Measurements from ENCODE around the gene C16orf90. TPM values are rescaled to one million over a fixed set of nuclear protein-coding genes. Genes with fewer than 3 reads are reported as not detected.

Gene C16orf90
- polyA plus RNA-seq, 1 of the 3 experiments (the other 2 are of a cell fraction): not detected

DNA sequence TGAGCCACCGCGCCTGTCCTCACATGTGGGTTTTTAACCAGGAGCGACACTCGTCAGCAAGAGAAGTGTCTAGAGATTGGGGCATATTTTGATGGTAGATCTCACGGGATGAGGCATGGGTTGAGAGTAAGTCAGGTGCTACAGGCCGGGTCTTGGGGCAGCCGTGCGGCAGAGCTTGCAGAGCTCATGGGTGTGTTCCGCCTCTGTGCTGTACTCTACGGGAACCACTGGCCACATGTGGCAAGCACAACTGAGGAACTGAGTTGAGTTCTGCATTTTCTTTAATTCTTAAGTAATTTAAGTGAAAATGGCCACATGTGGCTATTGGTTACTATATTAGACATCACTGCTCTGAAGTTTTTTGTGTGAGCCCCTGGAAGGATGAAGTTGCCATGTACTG, 15.1 kb upstream of the C16orf90 start:
- no peak for DNase-seq
- H4K20me1 ChIP-seq (ENCODE audit: insufficient read depth): no peaks in the 10 kb centered on the region
- no peak overlapping the region for H3K9ac ChIP-seq
- no peaks in the 10 kb centered on the region for H3F3A ChIP-seq (replicated peaks; ENCODE audit: insufficient read depth)
- H3K9me2 ChIP-seq: no peaks in the 10 kb centered on the region
- POLR2A ChIA-PET: no interaction called here
- no peaks in the 10 kb centered on the region for H3K4me1 ChIP-seq (ENCODE audit: control insufficient read depth in 1 of 2, insufficient read depth in 2 of 2, low read depth in 1 of 2, low read length in 1 of 2)
- no peaks in the 10 kb centered on the region for H3K9me3 ChIP-seq
- H3K4me3 ChIP-seq (ENCODE audit: low read depth in 2 of 2, low read length in 1 of 2): no peak overlapping the region
- CTCF ChIA-PET: interaction anchor here (1.4 to 2.0 kb wide), 2 partner anchors 9 to 16 kb away, joined by 3 to 4 read pairs; no protein-coding TSS in a partner anchor
- H3K27me3 ChIP-seq (ENCODE audit: insufficient read depth): no peaks in the 10 kb centered on the region
- no peak overlapping the region for H3K27ac ChIP-seq (ENCODE audit: low read depth in 2 of 2, low read length in 1 of 2)
- peaks cover 35 to 50% of the 10 kb centered on the region in 2 experiments for H3K36me3 ChIP-seq (replicated peaks in 1 of 2; ENCODE audit: control insufficient read depth in 1 of 2, insufficient read depth in 2 of 2, low read length in 1 of 2)
- WGBS (ENCODE audit: low lambda C conversion rate): 97% methylated on average over 10 of the region's 10 CpGs
- H2AFZ ChIP-seq (ENCODE audit: low read depth): no peak overlapping the region
- TF ChIP-seq TAF1 (IDR thresholded peaks at IDR 0.05; ENCODE audit: borderline replicate concordance, low read depth, low read length): no peak
- no peak for TF ChIP-seq SIN3A (IDR thresholded peaks at IDR 0.05; ENCODE audit: borderline replicate concordance, low read depth, low read length)
- TF ChIP-seq, protein P1, sequence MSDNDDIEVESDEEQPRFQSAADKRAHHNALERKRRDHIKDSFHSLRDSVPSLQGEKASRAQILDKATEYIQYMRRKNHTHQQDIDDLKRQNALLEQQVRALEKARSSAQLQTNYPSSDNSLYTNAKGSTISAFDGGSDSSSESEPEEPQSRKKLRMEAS (IDR thresholded peaks at IDR 0.05; ENCODE audit: low read depth): no peak
- no peak for TF ChIP-seq YY1 (IDR thresholded peaks at IDR 0.05; ENCODE audit: low read depth)
- no peak for TF ChIP-seq RXRA (IDR thresholded peaks at IDR 0.05; ENCODE audit: borderline replicate concordance, low read depth)
- no peak for TF ChIP-seq FOXJ3 (CRISPR knock-in tag; IDR thresholded peaks at IDR 0.05)
- TF ChIP-seq, protein P2, sequence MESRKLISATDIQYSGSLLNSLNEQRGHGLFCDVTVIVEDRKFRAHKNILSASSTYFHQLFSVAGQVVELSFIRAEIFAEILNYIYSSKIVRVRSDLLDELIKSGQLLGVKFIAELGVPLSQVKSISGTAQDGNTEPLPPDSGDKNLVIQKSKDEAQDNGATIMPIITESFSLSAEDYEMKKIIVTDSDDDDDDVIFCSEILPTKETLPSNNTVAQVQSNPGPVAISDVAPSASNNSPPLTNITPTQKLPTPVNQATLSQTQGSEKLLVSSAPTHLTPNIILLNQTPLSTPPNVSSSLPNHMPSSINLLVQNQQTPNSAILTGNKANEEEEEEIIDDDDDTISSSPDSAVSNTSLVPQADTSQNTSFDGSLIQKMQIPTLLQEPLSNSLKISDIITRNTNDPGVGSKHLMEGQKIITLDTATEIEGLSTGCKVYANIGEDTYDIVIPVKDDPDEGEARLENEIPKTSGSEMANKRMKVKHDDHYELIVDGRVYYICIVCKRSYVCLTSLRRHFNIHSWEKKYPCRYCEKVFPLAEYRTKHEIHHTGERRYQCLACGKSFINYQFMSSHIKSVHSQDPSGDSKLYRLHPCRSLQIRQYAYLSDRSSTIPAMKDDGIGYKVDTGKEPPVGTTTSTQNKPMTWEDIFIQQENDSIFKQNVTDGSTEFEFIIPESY (IDR thresholded peaks at IDR 0.05; ENCODE audit: borderline replicate concordance, low read depth): no peak
- no peak for TF ChIP-seq FOSL2 (IDR thresholded peaks at IDR 0.05; ENCODE audit: borderline replicate concordance, low read depth)
- no peak for TF ChIP-seq NFIC (IDR thresholded peaks at IDR 0.05; ENCODE audit: borderline replicate concordance)
- no peak for TF ChIP-seq EZH2phosphoT487 (IDR thresholded peaks at IDR 0.05; ENCODE audit: borderline replicate concordance, low read depth)
- no peak for TF ChIP-seq NRF1 (IDR thresholded peaks at IDR 0.05; ENCODE audit: low read depth, low read length)
- TF ChIP-seq RFX5 (IDR thresholded peaks at IDR 0.05; ENCODE audit: low read length): no peak
- no peak for TF ChIP-seq RCOR1 (IDR thresholded peaks at IDR 0.05; ENCODE audit: low read length)
- no peak for TF ChIP-seq MXI1 (IDR thresholded peaks at IDR 0.05; ENCODE audit: low read depth, low read length)
- no peak for TF ChIP-seq GATA2 (CRISPR knock-in tag; IDR thresholded peaks at IDR 0.05)
- no peak for TF ChIP-seq EP300 (IDR thresholded peaks at IDR 0.05; ENCODE audit: borderline replicate concordance in 1 of 2, low read depth in 1 of 2, low read length in 1 of 2)
- no peak overlapping the region for H3K4me2 ChIP-seq
- no peaks in the 10 kb centered on the region for H3K79me2 ChIP-seq (ENCODE audit: insufficient read depth)

DNA sequence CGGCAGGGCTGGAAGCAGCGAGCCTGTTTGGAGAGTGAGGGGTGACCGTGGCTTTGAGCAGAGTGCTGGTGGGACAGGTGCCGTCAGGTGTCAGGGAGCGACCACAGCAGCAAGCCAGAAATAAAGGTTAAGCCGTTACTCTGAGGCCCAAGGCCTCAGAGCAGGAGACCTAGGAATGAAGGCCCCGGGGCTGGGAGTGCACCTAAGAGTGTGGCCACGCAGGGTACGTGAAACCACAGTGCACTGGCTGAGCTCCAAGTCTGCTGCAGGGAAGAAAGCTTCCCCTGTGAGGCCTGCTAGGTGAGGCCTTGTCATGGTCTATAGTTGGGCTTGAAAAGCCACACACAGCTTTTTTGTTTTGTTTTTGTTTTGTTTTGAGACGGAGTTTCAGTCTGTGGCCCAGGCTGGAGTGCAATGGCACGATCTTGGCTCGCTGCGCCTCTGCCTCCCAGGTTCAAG, 14.2 kb upstream of the C16orf90 start:
- Histone ChIP-seq H3K4me1 (ENCODE audit: control insufficient read depth in 1 of 2, insufficient read depth in 2 of 2, low read depth in 1 of 2, low read length in 1 of 2) (no peaks in the 10 kb centered on the region), H3K4me3 (ENCODE audit: low read depth in 2 of 2, low read length in 1 of 2) (no peak overlapping the region), H3K9ac (no peak overlapping the region), H3K27me3 (ENCODE audit: insufficient read depth) (no peaks in the 10 kb centered on the region), H3K9me2 (no peaks in the 10 kb centered on the region), H2AFZ (ENCODE audit: low read depth) (no peak overlapping the region), H4K20me1 (ENCODE audit: insufficient read depth) (no peaks in the 10 kb centered on the region), H3K36me3 (replicated peaks in 1 of 2; ENCODE audit: control insufficient read depth in 1 of 2, insufficient read depth in 2 of 2, low read length in 1 of 2) (peaks cover 35 to 41% of the 10 kb centered on the region in 2 experiments), H3K79me2 (ENCODE audit: insufficient read depth) (no peaks in the 10 kb centered on the region), H3K4me2 (no peak overlapping the region), H3F3A (replicated peaks; ENCODE audit: insufficient read depth) (no peaks in the 10 kb centered on the region), H3K27ac (ENCODE audit: low read depth in 2 of 2, low read length in 1 of 2) (no peak overlapping the region), H3K9me3 (no peaks in the 10 kb centered on the region)
- DNase-seq: no peak
- CTCF ChIA-PET: interaction anchor here (0.9 to 2.0 kb wide), 3 partner anchors 8 to 18 kb away, joined by 3 to 4 read pairs (median 4); no protein-coding TSS in a partner anchor
- TF ChIP-seq SMC3 (IDR thresholded peaks at IDR 0.05; ENCODE audit: low read depth, low read length): no peak
- TF ChIP-seq FOSL2 (IDR thresholded peaks at IDR 0.05; ENCODE audit: borderline replicate concordance, low read depth): no peak
- TF ChIP-seq RFX5 (IDR thresholded peaks at IDR 0.05; ENCODE audit: low read length): no peak
- no peak for TF ChIP-seq EZH2phosphoT487 (IDR thresholded peaks at IDR 0.05; ENCODE audit: borderline replicate concordance, low read depth)
- TF ChIP-seq MEF2A (IDR thresholded peaks at IDR 0.05; ENCODE audit: borderline replicate concordance, low read depth): no peak
- TF ChIP-seq RAD21 (IDR thresholded peaks at IDR 0.05; ENCODE audit: low read length): no peak
- TF ChIP-seq, protein P3, sequence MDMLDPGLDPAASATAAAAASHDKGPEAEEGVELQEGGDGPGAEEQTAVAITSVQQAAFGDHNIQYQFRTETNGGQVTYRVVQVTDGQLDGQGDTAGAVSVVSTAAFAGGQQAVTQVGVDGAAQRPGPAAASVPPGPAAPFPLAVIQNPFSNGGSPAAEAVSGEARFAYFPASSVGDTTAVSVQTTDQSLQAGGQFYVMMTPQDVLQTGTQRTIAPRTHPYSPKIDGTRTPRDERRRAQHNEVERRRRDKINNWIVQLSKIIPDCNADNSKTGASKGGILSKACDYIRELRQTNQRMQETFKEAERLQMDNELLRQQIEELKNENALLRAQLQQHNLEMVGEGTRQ (IDR thresholded peaks at IDR 0.05; ENCODE audit: borderline replicate concordance, low read depth, low read length): no peak
- no peak for TF ChIP-seq NFIC (IDR thresholded peaks at IDR 0.05; ENCODE audit: borderline replicate concordance)
- TF ChIP-seq, protein P4, sequence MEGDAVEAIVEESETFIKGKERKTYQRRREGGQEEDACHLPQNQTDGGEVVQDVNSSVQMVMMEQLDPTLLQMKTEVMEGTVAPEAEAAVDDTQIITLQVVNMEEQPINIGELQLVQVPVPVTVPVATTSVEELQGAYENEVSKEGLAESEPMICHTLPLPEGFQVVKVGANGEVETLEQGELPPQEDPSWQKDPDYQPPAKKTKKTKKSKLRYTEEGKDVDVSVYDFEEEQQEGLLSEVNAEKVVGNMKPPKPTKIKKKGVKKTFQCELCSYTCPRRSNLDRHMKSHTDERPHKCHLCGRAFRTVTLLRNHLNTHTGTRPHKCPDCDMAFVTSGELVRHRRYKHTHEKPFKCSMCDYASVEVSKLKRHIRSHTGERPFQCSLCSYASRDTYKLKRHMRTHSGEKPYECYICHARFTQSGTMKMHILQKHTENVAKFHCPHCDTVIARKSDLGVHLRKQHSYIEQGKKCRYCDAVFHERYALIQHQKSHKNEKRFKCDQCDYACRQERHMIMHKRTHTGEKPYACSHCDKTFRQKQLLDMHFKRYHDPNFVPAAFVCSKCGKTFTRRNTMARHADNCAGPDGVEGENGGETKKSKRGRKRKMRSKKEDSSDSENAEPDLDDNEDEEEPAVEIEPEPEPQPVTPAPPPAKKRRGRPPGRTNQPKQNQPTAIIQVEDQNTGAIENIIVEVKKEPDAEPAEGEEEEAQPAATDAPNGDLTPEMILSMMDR (IDR thresholded peaks at IDR 0.05): no peak
- WGBS (ENCODE audit: low lambda C conversion rate): 94% methylated on average over 13 of the region's 13 CpGs
- POLR2A ChIA-PET: no interaction called here

Data from SK-N-SH (cell line).